Panc1 (cell line): ENCODE results near the gene LAMTOR3. TPM values are rescaled to one million over a fixed set of nuclear protein-coding genes. Genes with fewer than 3 reads are reported as not detected.

Experiments used
- ATAC-seq: fragments of 200-7000 bp; cut with Tn5 transposase; 2 replicates; pipeline ENCODE4 v1.9.1; 2020; ENCODE audit warnings: mild to moderate bottlenecking, moderate library complexity
- BruUV-seq: library from RNA; stranded (reverse); fragments of 400-500 nt; replicated peaks from 2 replicates; lab custom pipeline; 2021; lab: Mats Ljungman, UMichigan
- CTCF ChIA-PET: fragments of 300-600 bp; sonication (Branson Sonifier 250); formaldehyde crosslinking; loops from one replicate; lab custom pipeline; 2022; ENCODE audit warnings: antibody characterized with exemption; lab: Charles Lee
- POLR2A ChIA-PET: fragments of 300-600 bp; sonication (Branson Sonifier 250); formaldehyde crosslinking; loops from one replicate; lab custom pipeline; 2022; ENCODE audit warnings: antibody characterized with exemption; lab: Charles Lee
- DNase-seq: peaks from one replicate; pipeline ENCODE4 v3.0.0-alpha.2; 2010; ENCODE audit warnings: low read depth, low spot score
- H3K27ac ChIP-seq: 2 replicates; pipeline ENCODE4 v1.5.1; 2011; ENCODE audit warnings: mild to moderate bottlenecking, low read length, inconsistent platforms
- H3K27me3 ChIP-seq: fragments of 200-500 bp; sonication (Bioruptor generic); 2 replicates; pipeline ENCODE4 v1.6.0; 2014; ENCODE audit warnings: low read length, inconsistent platforms; ENCODE audit not compliant: control insufficient read depth, insufficient read depth
- H3K36me3 ChIP-seq: fragments of 200-500 bp; sonication (Bioruptor generic); 2 replicates; pipeline ENCODE4 v1.5.1; 2014; ENCODE audit warnings: inconsistent platforms, mild to moderate bottlenecking, low read length, moderate library complexity; ENCODE audit not compliant: control insufficient read depth, insufficient read depth
- H3K4me1 ChIP-seq: 2 replicates; pipeline ENCODE4 v1.5.1; 2011; ENCODE audit warnings: inconsistent platforms, mild to moderate bottlenecking, low read length, moderate library complexity; ENCODE audit not compliant: control insufficient read depth, insufficient read depth
- H3K4me3 ChIP-seq, 2 experiments: 2 replicates each; pipeline ENCODE4 v1.5.1; 2011 to 2012; ENCODE audit warnings: low read depth in 2 of 2, low read length in 2 of 2, mild to moderate bottlenecking in 2 of 2, inconsistent platforms in 1 of 2, moderate library complexity in 1 of 2
- H3K9me3 ChIP-seq: fragments of 200-500 bp; sonication (Bioruptor generic); 2 replicates; pipeline ENCODE4 v1.5.1; 2014; ENCODE audit warnings: low read depth, mild to moderate bottlenecking, inconsistent platforms, low read length, moderate library complexity; ENCODE audit not compliant: control insufficient read depth, insufficient read depth
- CTCF ChIP-seq: fragments of 450-650 bp; IDR thresholded peaks from 2 replicates; pipeline ENCODE4 v1.5.1; 2017; ENCODE audit warnings: mild to moderate bottlenecking
- POLR2AphosphoS5 ChIP-seq: IDR thresholded peaks from 2 replicates; pipeline ENCODE4 v1.6.1; 2012; ENCODE audit warnings: mild to moderate bottlenecking, low read depth, low read length, moderate library complexity
- REST ChIP-seq, 2 experiments: IDR thresholded peaks; 2 replicates each; pipeline ENCODE4 v1.6.1; 2011 to 2012; ENCODE audit warnings: low read depth in 2 of 2, control low read depth in 1 of 2, low read length in 1 of 2, mild to moderate bottlenecking in 1 of 2, moderate library complexity in 1 of 2; ENCODE audit not compliant: insufficient read depth in 1 of 2
- SIN3A ChIP-seq: IDR thresholded peaks from 2 replicates; pipeline ENCODE4 v1.6.1; 2012; ENCODE audit warnings: low read depth, mild to moderate bottlenecking, low read length, moderate library complexity, borderline replicate concordance; ENCODE audit not compliant: insufficient read depth
- TCF7L2 ChIP-seq: IDR thresholded peaks from 2 replicates; pipeline ENCODE4 v1.6.1; 2011; ENCODE audit warnings: mild to moderate bottlenecking, low read depth, low read length, inconsistent platforms
- in situ Hi-C: cut with HindIII; loops from 2 replicates; pipeline ENCODE4 v1.10.0; 2016; ENCODE audit warnings: low sequenced_read_pairs, low pct_unique_long_range_greater_than_20kb
- intact Hi-C: fragments of 100-400 bp; cut with micrococcal nuclease; formaldehyde crosslinking; loops from one replicate; pipeline ENCODE4 v1.10.0; 2022; ENCODE audit not compliant: unreplicated experiment
- total RNA-seq: library from RNA; stranded (reverse); gene quantifications from one replicate; pipeline ENCODE4 v1.2.1, GENCODE V29; 2021; ENCODE audit not compliant: unreplicated experiment

LAMTOR3 gene
- total RNA-seq, 1 experiment from 2014 or later, result 20.3 TPM

- no peak overlapping the region for H3K4me3 ChIP-seq
- H3K4me1 ChIP-seq, result no peaks in the 10 kb centered on the region
- BruUV-seq, result no TSS peak
- H3K27me3 ChIP-seq, result no peaks in the 10 kb centered on the region
- in situ Hi-C loops (no loop called here), intact Hi-C loops (no loop called here)
- CTCF ChIA-PET, result no interaction called here
- H3K36me3 ChIP-seq, result no peaks in the 10 kb centered on the region
- TF ChIP-seq TCF7L2, result no peak
- no peak for TF ChIP-seq CTCF
- TF ChIP-seq REST (IDR thresholded peaks at IDR 0.05; ENCODE audit: insufficient read depth in 1 of 2, low read depth in 2 of 2, low read length in 1 of 2), result no peak
- no peak for TF ChIP-seq SIN3A
- TF ChIP-seq POLR2AphosphoS5, result no peak
- no peak overlapping the region for H3K27ac ChIP-seq
- DNase-seq, result no peak
- no peak for ATAC-seq
- H3K9me3 ChIP-seq, result no peaks in the 10 kb centered on the region
- POLR2A ChIA-PET, result no interaction called here
Observed at GRCh38 chr4:99848591-99849001, 45.6 kb downstream of the LAMTOR3 start.

- Histone ChIP-seq H3K27me3 (no peaks in the 10 kb centered on the region), H3K4me3 (no peak overlapping the region), H3K9me3 (no peaks in the 10 kb centered on the region), H3K4me1 (no peaks in the 10 kb centered on the region), H3K27ac (no peak overlapping the region), H3K36me3 (no peaks in the 10 kb centered on the region)
- intact Hi-C loops (no loop called here), in situ Hi-C loops (no loop called here)
- DNase-seq (no peak), ATAC-seq (no peak)
- no TSS peak for BruUV-seq
- POLR2A ChIA-PET, result no interaction called here
- TF ChIP-seq CTCF, result no peak
- no peak for TF ChIP-seq REST (IDR thresholded peaks at IDR 0.05; ENCODE audit: insufficient read depth in 1 of 2, low read depth in 2 of 2, low read length in 1 of 2)
- no peak for TF ChIP-seq SIN3A
- no peak for TF ChIP-seq POLR2AphosphoS5
- TF ChIP-seq TCF7L2, result no peak
- CTCF ChIA-PET, result no interaction called here
Observed at GRCh38 chr4:99847362-99847976, 46.8 kb downstream of the LAMTOR3 start.
